CD4-positive, alpha-beta T cell treated with Interleukin-2 at 100 ng/mL for 4 hours (primary cell): ENCODE data around the gene BCL2L1.
A peak's percentile ranks its signal among the peaks of the same experiment; 100 is the strongest.

Experiments
- DNase-seq: peaks from one replicate; pipeline ENCODE4 v3.0.0-alpha.2; 2020; ENCODE audit warnings: low spot score

BCL2L1 gene

DNA sequence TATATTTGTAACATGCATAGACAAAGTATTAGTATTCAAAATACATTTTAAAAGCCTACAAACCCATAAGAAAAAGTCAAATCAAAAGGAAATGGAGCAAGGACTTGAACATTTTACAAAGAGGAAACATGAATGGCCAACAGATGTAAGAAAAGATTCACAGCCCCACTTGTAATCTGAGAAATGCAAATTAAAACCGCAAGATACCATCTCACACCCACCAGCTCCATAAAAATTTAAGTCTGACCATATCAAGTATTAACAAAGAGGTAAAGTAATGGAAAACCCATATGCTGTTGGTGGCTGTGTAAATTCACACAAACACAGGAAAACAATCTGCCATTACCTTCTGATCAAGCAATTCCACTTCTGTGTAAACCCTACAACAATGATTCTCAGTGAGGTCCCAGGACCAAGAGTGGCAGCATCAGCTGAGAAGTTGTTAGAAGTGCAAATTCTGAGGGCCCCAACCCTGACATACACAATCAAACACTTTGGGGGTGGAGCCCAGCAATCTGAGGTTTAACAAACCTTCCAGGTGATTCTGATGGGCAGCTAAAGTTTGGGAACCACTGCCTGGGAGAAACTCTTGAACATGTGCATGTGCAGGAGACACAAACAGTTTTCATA lies 30.9 kb downstream of the BCL2L1 start:
- no peak for DNase-seq

GRCh38 chr20:31690124-31690666 lies 32.5 kb downstream of the BCL2L1 start:
- DNase-seq: no peak

DNA sequence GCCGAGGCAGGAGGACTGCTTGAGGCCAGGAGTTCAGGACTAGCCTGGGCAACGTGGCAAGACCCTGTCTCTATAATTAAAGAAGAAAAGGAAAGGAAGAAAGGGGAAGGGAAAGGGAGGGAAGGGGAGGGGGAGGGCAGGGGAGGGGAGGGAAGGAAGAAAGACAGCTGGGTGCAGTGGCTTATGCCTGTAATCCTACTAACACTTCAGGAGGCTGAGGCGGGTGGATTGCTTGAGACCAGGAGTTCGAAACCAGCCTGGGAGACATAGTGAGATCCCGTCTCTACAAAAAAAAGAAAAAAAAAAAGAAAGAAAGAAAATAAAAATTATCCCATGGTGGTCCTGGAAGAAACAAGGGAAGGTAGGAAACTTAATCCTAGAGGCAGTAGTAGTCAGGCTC lies 33.5 kb downstream of the BCL2L1 start:
- DNase-seq: no peak

GRCh38 chr20:31687777-31688176 lies 34.9 kb downstream of the BCL2L1 start:
- DNase-seq: no peak

- DNase-seq: no peak
Observed at GRCh38 chr20:31685853-31686643, 36.6 kb downstream of the BCL2L1 start.

DNA sequence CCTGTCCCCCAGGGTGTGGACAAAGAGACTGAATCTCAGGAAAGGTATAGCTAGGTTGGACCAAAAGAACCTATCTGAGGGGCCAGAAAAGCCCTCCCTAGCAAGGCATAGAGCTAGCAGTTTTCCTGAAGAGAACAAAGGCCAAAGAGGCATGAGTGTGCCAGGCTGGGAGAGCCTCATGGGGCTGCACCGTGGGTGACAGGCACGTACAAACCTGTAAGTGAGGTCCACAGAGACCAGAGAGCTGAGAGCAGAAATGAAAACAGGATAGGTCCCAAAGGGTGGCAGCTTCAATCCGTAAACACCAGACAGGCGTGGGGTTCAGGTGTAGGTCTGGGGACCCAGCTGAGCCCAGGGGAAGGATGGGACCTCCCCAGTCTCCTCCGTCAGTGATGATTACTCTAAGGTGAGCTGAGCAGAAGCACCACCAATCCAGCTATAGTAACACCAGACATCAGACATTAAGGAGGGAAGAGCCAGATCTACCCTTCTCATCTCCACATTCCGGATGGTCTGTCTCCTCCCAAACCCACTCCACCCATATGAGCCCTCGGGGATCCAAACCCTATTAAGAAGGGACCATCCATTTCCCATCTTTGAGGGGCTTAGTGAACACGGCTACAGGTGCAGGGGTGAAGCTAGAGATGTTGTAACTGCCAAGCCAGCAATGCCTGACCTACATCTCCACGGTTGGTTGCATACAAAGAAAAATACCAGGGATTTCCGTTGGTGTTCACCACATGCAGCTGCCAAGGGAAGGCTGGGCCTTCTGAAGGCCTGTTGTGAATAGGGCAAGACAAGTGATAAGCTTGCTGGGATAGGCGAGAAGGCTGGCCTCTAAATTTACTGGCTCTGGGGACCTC lies 38.3 kb downstream of the BCL2L1 start:
- DNase-seq: peak; percentile 31

DNA sequence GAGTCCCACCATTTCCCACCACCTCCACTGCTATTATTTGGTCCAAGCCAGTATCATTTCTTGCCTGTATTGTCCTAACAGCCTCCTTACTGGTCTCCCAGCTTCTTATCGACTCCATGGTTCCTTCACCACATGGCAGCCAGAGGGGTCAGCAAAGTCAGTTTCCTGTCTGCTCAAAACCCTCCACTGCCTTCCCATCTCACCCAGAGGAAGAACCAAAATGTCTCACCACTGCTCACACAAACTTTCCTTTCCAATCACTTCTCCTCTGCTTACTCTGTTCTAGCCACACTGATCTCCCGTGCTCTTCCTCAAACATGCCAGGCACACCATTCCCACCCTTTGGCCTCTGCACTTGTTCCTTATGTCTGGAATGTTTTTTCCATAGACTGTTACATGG lies 39.7 kb downstream of the BCL2L1 start:
- DNase-seq: no peak

GRCh38 chr20:31682352-31682751 lies 40.3 kb downstream of the BCL2L1 start:
- DNase-seq: no peak

DNA sequence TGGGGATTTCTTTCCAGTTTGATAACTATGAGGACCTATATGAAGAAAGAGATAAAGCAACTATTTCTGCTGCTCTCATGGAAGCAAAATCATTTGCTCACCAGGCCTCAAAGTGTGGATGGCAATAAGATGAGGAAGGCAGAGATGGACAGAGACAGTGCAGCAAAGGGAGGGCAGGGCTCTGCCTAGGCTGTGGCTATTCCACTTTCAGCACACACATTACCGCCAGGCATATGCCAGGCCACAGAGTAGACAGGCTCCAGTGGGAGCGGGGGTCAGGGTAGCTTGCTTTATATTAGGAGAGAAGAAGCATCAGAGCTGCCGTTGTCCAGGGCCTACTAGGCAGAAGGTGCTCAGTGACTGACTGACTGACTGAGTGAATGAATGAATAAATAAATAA lies 40.9 kb downstream of the BCL2L1 start:
- DNase-seq: no peak

GRCh38 chr20:31681128-31681727 lies 41.4 kb downstream of the BCL2L1 start:
- no peak for DNase-seq

GRCh38 chr20:31680286-31681127 lies 42.2 kb downstream of the BCL2L1 start:
- DNase-seq: no peak

DNA sequence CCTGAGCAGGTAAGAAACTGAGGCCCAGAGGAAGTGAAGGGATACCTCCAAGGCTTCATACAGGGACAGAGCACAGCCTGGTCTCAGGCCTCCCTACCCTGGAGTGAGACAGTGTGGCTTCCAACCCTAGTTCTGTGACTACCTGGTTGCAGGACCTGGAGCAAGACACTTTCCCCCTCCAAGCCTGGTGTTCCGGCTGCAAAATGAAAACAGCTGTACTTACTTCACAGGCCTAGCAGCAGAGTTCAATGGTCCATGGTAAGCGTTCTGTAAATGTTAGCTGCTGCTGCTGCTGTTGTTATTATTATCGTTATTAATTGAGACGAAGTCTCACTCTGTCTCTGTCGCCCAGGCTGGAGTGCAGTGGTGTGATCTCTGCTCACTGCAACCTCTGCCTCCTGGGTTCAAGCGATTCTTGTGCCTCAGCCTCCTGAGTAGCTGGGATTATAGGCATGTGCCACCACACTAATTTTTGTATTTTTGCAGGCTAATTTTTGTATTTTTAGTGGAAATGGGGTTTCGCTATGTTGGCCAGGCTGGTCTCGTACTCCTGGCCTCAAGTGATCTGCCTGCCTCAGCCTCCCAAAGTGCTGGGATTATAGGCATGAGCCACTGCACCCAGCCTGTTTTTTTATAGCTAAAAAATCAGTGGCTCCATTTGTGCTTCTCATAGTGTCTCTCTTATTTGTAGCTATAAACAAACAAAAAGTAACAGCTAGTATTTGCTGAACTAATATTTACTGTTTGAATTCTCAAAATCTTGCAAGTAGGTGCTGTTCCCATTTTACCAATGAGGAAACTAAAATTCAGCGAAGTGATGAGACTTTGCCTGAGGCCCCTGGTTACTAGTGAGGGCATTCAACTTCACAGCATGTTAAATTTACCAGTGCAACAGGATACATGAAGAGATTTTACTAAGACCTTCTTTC lies 43.0 kb downstream of the BCL2L1 start:
- DNase-seq: no peak

- no peak for DNase-seq
Observed at GRCh38 chr20:31678389-31679356, 44.0 kb downstream of the BCL2L1 start.

DNA sequence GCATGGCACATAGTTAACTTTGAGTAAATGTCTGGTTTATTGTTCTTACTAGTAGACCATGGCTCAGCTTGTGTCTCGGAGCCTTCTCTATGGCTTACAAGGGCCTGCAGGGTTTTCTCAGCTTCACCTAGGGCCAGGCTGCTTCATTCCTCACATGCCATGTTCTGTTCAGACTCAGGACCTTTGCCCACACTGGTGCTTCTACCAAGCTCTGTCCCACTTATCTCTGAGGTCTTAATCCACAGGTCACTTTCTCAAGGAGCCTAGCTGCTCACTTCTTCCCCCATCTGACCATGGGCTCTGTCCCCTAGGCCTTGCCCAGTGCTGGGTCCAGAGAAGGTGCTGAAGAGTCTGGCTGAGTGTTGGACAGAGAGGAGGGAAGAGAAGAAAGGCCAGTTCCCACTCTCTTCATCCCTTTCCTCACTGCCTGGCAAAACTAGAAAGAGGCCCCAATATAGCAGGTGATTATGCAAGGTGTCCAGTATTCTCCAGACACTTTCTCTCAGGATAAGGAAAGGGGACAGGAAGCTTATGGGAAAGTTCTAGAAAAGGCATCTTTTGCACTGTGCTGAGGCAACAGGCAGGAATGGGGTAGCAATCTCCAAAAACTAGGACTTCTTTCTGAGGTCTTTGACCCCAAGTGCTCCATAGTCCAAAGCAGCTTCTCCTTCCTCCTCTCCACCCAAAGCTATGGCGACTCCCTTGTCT lies 45.0 kb downstream of the BCL2L1 start:
- DNase-seq: no peak

DNA sequence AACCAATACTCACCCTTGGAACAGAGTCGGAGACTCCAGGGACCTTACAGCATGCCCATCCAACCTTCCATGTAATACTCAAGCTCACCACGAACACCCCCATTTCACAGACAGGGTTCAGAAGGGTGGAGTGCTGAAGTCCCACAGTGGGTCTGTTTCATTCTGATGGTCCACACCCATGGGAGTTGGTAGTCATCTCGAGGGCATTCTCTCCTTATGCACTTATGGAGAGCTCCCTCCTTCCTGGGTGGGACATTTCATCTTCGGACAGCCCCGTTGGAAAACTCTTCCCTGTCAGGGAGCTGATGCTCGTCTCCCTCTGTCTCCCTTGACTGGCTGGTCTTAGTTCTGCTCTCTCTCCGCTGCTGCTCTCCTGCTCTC lies 46.1 kb downstream of the BCL2L1 start:
- no peak for DNase-seq

- DNase-seq: peak; percentile 90
Observed at GRCh38 chr20:31675828-31676608, 46.6 kb downstream of the BCL2L1 start.
